ENCODE measurements around the gene CCDC7.

DNA sequence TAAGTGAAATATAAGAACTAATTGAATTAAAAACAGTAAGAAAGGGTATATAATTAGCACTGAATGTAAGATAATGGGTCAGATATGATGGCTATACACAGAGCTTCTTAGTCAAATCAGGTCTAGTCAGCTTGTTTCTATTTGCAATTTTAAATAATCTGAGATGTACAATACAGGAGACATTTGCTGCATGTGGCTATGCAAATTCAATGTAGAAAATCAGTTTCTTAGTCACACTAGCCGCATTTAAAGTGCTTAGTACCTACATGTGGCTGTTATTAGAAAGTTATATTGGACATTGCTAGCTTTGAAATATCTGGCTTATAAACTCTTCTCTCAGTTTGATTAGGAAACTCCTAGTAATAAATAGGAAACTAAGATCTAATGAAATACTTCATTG is 25.3 kb downstream of the CCDC7 start:
- TF ChIP-seq, protein P1, sequence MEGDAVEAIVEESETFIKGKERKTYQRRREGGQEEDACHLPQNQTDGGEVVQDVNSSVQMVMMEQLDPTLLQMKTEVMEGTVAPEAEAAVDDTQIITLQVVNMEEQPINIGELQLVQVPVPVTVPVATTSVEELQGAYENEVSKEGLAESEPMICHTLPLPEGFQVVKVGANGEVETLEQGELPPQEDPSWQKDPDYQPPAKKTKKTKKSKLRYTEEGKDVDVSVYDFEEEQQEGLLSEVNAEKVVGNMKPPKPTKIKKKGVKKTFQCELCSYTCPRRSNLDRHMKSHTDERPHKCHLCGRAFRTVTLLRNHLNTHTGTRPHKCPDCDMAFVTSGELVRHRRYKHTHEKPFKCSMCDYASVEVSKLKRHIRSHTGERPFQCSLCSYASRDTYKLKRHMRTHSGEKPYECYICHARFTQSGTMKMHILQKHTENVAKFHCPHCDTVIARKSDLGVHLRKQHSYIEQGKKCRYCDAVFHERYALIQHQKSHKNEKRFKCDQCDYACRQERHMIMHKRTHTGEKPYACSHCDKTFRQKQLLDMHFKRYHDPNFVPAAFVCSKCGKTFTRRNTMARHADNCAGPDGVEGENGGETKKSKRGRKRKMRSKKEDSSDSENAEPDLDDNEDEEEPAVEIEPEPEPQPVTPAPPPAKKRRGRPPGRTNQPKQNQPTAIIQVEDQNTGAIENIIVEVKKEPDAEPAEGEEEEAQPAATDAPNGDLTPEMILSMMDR (conservative IDR thresholded peaks at IDR 0.05; ENCODE audit: low read length): no peak
- no peak for TF ChIP-seq EZH2phosphoT487 (IDR thresholded peaks at IDR 0.05; ENCODE audit: borderline replicate concordance)
